Vagina (tissue), 2 donors: ENCODE results near the gene FASN.

ENCODE experiments used
- POLR2A ChIP-seq, 2 donors: fragments of 450-650 bp; IDR thresholded peaks; one replicate each; pipeline ENCODE4 v1.6.1; 2017; ENCODE audit warnings: antibody characterized with exemption in 2 of 2, mild to moderate bottlenecking in 2 of 2, moderate library complexity in 2 of 2
- TF ChIP-seq, protein P1 (sequence below), 3 experiments: fragments of 450-650 bp in 2 of 3; fragments of 200-600 bp in 1 of 3; sonication (generic) in 1 of 3; IDR thresholded peaks; one replicate each; pipeline ENCODE4 v1.5.1; 2017 to 2019; ENCODE audit warnings: antibody characterized with exemption in 3 of 3, mild to moderate bottlenecking in 2 of 3, moderate library complexity in 2 of 3

- no peak for TF ChIP-seq POLR2A (IDR thresholded peaks at IDR 0.05)
- TF ChIP-seq, protein P1, sequence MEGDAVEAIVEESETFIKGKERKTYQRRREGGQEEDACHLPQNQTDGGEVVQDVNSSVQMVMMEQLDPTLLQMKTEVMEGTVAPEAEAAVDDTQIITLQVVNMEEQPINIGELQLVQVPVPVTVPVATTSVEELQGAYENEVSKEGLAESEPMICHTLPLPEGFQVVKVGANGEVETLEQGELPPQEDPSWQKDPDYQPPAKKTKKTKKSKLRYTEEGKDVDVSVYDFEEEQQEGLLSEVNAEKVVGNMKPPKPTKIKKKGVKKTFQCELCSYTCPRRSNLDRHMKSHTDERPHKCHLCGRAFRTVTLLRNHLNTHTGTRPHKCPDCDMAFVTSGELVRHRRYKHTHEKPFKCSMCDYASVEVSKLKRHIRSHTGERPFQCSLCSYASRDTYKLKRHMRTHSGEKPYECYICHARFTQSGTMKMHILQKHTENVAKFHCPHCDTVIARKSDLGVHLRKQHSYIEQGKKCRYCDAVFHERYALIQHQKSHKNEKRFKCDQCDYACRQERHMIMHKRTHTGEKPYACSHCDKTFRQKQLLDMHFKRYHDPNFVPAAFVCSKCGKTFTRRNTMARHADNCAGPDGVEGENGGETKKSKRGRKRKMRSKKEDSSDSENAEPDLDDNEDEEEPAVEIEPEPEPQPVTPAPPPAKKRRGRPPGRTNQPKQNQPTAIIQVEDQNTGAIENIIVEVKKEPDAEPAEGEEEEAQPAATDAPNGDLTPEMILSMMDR (IDR thresholded peaks at IDR 0.05): no peak
Measured at GRCh38 chr17:82062984-82063368, 35.1 kb downstream of the FASN start.
